Thoracic aorta (tissue), 2 donors: ENCODE measurements around the gene SARDH. TPM values are rescaled to one million over a fixed set of nuclear protein-coding genes. Genes with fewer than 3 reads are reported as not detected.

Experiments
- ATAC-seq: fragments of 150-250 bp; one replicate; pipeline ENCODE4 v1.8.0; 2017; ENCODE audit warnings: low read depth; ENCODE audit not compliant: insufficient number of reproducible peaks, low FRiP score
- DNase-seq: peaks from one replicate; pipeline ENCODE4 v3.0.0-alpha.2; 2020; ENCODE audit warnings: low spot score
- H3K27ac ChIP-seq, 2 donors: fragments of 200-600 bp; sonication (generic); 1 replicate in 1 of 2; 2 replicates in 1 of 2; pipeline ENCODE4 v1.5.1; 2016; ENCODE audit warnings: mild to moderate bottlenecking in 2 of 2, moderate library complexity in 2 of 2
- H3K27me3 ChIP-seq: fragments of 200-600 bp; sonication (generic); replicated peaks from 2 replicates; pipeline ENCODE4 v1.6.0; 2016; ENCODE audit warnings: mild to moderate bottlenecking; ENCODE audit not compliant: insufficient read depth
- H3K36me3 ChIP-seq: fragments of 200-600 bp; sonication (generic); one replicate; pipeline ENCODE4 v1.5.1; 2016
- H3K4me1 ChIP-seq, 2 donors: fragments of 200-600 bp; sonication (generic); 1 replicate in 1 of 2; 2 replicates in 1 of 2; pipeline versions ENCODE4 v1.5.1 to v1.6.0; 2016; ENCODE audit warnings: low read depth in 2 of 2, mild to moderate bottlenecking in 1 of 2; ENCODE audit not compliant: control insufficient read depth in 1 of 2
- H3K4me3 ChIP-seq: fragments of 200-600 bp; sonication (generic); 2 replicates; pipeline ENCODE4 v1.5.1; 2016; ENCODE audit warnings: mild to moderate bottlenecking
- H3K9me3 ChIP-seq: fragments of 200-600 bp; sonication (generic); 2 replicates; pipeline ENCODE4 v1.5.1; 2016
- total RNA-seq, 2 donors: library from RNA; depleted of rRNA; stranded (reverse); fragments of >200 nt; gene quantifications; one replicate each; pipeline versions ENCODE4 v1.1.0 to v1.2.3, GENCODE V29; 2016
- TF ChIP-seq, protein P1 (sequence below): fragments of 200-600 bp; sonication (generic); IDR thresholded peaks from one replicate; pipeline ENCODE4 v1.5.1; 2019; ENCODE audit warnings: antibody characterized with exemption

Gene SARDH
- total RNA-seq, 2 donors from 2014 or later, result 1.8 to 4.3 TPM

DNA sequence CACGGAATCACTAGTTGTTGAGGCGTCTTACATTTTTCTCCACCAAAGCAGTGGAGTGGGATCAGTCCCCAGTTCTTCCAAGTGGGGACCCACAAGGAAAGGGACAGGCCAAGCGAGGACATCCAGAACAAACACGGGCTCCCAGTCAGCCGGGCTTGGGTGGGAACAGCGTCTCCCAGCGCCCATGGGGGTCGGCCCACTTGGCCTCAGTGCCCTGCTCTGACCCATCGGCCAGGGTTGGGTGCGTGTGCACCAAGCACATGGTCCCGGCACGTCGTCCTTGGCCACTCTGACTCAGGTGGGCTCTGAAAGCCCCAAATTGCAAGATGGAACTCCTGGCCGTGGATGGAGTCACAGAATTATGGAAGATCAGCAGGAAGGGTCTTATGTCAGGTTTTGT, 64.1 kb downstream of the SARDH start:
- Histone ChIP-seq H3K36me3 (no peaks in the 10 kb centered on the region), H3K27me3 (no peaks in the 10 kb centered on the region), H3K4me3 (no peak overlapping the region), H3K4me1 (no peaks in the 10 kb centered on the region), H3K27ac (no peak overlapping the region), H3K9me3 (no peaks in the 10 kb centered on the region)
- TF ChIP-seq, protein P1, sequence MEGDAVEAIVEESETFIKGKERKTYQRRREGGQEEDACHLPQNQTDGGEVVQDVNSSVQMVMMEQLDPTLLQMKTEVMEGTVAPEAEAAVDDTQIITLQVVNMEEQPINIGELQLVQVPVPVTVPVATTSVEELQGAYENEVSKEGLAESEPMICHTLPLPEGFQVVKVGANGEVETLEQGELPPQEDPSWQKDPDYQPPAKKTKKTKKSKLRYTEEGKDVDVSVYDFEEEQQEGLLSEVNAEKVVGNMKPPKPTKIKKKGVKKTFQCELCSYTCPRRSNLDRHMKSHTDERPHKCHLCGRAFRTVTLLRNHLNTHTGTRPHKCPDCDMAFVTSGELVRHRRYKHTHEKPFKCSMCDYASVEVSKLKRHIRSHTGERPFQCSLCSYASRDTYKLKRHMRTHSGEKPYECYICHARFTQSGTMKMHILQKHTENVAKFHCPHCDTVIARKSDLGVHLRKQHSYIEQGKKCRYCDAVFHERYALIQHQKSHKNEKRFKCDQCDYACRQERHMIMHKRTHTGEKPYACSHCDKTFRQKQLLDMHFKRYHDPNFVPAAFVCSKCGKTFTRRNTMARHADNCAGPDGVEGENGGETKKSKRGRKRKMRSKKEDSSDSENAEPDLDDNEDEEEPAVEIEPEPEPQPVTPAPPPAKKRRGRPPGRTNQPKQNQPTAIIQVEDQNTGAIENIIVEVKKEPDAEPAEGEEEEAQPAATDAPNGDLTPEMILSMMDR, result no peak
- DNase-seq (no peak), ATAC-seq (no peak)

- no peaks in the 10 kb centered on the region for H3K9me3 ChIP-seq
- TF ChIP-seq, protein P1, result no peak
- no peak for DNase-seq
- ATAC-seq, result no peak
- no peaks in the 10 kb centered on the region for H3K4me1 ChIP-seq
- H3K27me3 ChIP-seq, result no peaks in the 10 kb centered on the region
- no peak overlapping the region for H3K4me3 ChIP-seq
- H3K27ac ChIP-seq, result no peak overlapping the region
- H3K36me3 ChIP-seq, result no peaks in the 10 kb centered on the region
These were observed 64.9 kb downstream of the SARDH start for GRCh38 chr9:133673258-133673655.

GRCh38 chr9:133672503-133673257, 65.5 kb downstream of the SARDH start:
- no peaks in the 10 kb centered on the region for H3K36me3 ChIP-seq
- no peak overlapping the region for H3K27ac ChIP-seq
- DNase-seq, result no peak
- no peak overlapping the region for H3K4me3 ChIP-seq
- TF ChIP-seq, protein P1, result no peak
- no peaks in the 10 kb centered on the region for H3K27me3 ChIP-seq
- no peaks in the 10 kb centered on the region for H3K9me3 ChIP-seq
- no peak for ATAC-seq
- H3K4me1 ChIP-seq, result no peaks in the 10 kb centered on the region

DNA sequence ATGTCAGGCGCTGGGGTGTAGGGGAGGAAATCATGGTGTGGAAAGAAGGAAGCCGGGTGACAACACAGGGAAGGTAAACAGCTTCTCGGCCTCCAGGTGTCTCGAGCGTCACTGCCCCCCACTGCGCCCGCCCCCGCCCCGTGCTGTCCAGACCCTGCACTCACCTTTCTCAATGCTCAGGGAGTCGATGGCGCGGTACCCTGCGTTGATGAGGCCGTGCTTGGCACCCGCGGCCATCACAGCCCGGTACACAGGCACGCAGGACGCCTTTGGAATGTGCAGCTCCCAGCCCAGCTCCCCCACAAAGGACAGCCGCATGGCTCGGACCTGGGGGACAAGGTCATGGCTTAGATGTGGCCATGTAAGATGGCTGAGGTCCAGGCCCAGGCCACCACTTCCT, 66.8 kb downstream of the SARDH start:
- H3K27me3 ChIP-seq, result no peaks in the 10 kb centered on the region
- ATAC-seq, result no peak
- H3K4me3 ChIP-seq, result no peak overlapping the region
- no peak overlapping the region for H3K27ac ChIP-seq
- no peaks in the 10 kb centered on the region for H3K36me3 ChIP-seq
- no peaks in the 10 kb centered on the region for H3K4me1 ChIP-seq
- TF ChIP-seq, protein P1, result no peak
- no peak for DNase-seq
- H3K9me3 ChIP-seq, result no peaks in the 10 kb centered on the region

- ATAC-seq (no peak), DNase-seq (no peak)
- no peak overlapping the region for H3K4me3 ChIP-seq
- no peak overlapping the region for H3K27ac ChIP-seq
- H3K9me3 ChIP-seq, result no peaks in the 10 kb centered on the region
- H3K36me3 ChIP-seq, result no peaks in the 10 kb centered on the region
- no peaks in the 10 kb centered on the region for H3K4me1 ChIP-seq
- no peaks in the 10 kb centered on the region for H3K27me3 ChIP-seq
- TF ChIP-seq, protein P1, result no peak
These were observed 67.7 kb downstream of the SARDH start for GRCh38 chr9:133670466-133670865.
